OCI-LY1 (cell line): ENCODE data around the gene C2orf72.

Source experiments
- H2AFZ ChIP-seq: fragments of 200-600 bp; sonication (generic), shearing (Covaris generic); 2 replicates; pipeline ENCODE4 v1.6.0; 2014; ENCODE audit warnings: antibody characterized with exemption, mild to moderate bottlenecking, low read length
- H3F3A ChIP-seq: fragments of 200-600 bp; sonication (generic), shearing (Covaris generic); 2 replicates; pipeline ENCODE4 v1.6.0; 2014; ENCODE audit warnings: mild to moderate bottlenecking, antibody characterized with exemption, low read length, moderate library complexity; ENCODE audit not compliant: insufficient read depth
- H3K27ac ChIP-seq: fragments of 200-600 bp; sonication (generic); 2 replicates; pipeline ENCODE4 v1.5.1; 2014; ENCODE audit warnings: low read length, mixed run types, mild to moderate bottlenecking, low read depth; ENCODE audit not compliant: poor library complexity, severe bottlenecking
- H3K27me3 ChIP-seq: fragments of 200-600 bp; sonication (generic); 2 replicates; pipeline ENCODE4 v1.6.0; 2014; ENCODE audit warnings: antibody characterized with exemption, mild to moderate bottlenecking, low read length, moderate library complexity; ENCODE audit not compliant: insufficient read depth
- H3K36me3 ChIP-seq: fragments of 200-600 bp; sonication (generic); 2 replicates; pipeline ENCODE4 v1.6.1; 2014; ENCODE audit warnings: mild to moderate bottlenecking, antibody characterized with exemption, low read length, moderate library complexity, mixed read lengths; ENCODE audit not compliant: insufficient read depth
- H3K4me1 ChIP-seq: fragments of 200-600 bp; sonication (generic); 2 replicates; pipeline ENCODE4 v1.5.1; 2014; ENCODE audit warnings: mild to moderate bottlenecking, low read length, moderate library complexity; ENCODE audit not compliant: insufficient read depth, severe bottlenecking
- H3K4me2 ChIP-seq: fragments of 200-600 bp; sonication (generic), shearing (Covaris generic); 2 replicates; pipeline ENCODE4 v1.6.1; 2014; ENCODE audit warnings: low read length
- H3K4me3 ChIP-seq: fragments of 200-600 bp; sonication (generic); 2 replicates; pipeline ENCODE4 v1.5.1; 2014; ENCODE audit warnings: low read length, low read depth, mild to moderate bottlenecking, mixed read lengths; ENCODE audit not compliant: poor library complexity, severe bottlenecking
- H3K79me2 ChIP-seq: fragments of 200-600 bp; shearing (Covaris generic); 2 replicates; pipeline ENCODE4 v1.6.1; 2016; ENCODE audit warnings: mixed run types, low read length, mixed read lengths; ENCODE audit not compliant: insufficient read depth
- H3K9ac ChIP-seq: fragments of 200-600 bp; sonication (generic), shearing (Covaris generic); 2 replicates; pipeline ENCODE4 v1.6.1; 2014; ENCODE audit warnings: mild to moderate bottlenecking, low read length, mixed read lengths
- H3K9me2 ChIP-seq: fragments of 200-600 bp; sonication (generic), shearing (Covaris generic); 2 replicates; pipeline ENCODE4 v1.6.1; 2014; ENCODE audit warnings: low read depth, mild to moderate bottlenecking, low read length, mixed read lengths
- H3K9me3 ChIP-seq: fragments of 200-600 bp; shearing (Covaris generic); 2 replicates; pipeline ENCODE4 v1.6.1; 2014; ENCODE audit warnings: low read length, mixed read lengths
- H4K20me1 ChIP-seq: fragments of 200-600 bp; sonication (generic), shearing (Covaris generic); 2 replicates; pipeline ENCODE4 v1.6.0; 2016; ENCODE audit warnings: mild to moderate bottlenecking, low read length; ENCODE audit not compliant: insufficient read depth
- CTCF ChIP-seq: fragments of 200-600 bp; sonication (generic), shearing (Covaris generic); IDR thresholded peaks from 2 replicates; pipeline ENCODE4 v1.5.1; 2017; ENCODE audit warnings: mild to moderate bottlenecking, antibody characterized with exemption, low read length, moderate library complexity, mixed read lengths
- EZH2 ChIP-seq: fragments of 200-600 bp; sonication (generic), shearing (Covaris generic); IDR thresholded peaks from 2 replicates; pipeline ENCODE4 v1.8.0; 2017; ENCODE audit warnings: borderline replicate concordance, mixed run types, mild to moderate bottlenecking, antibody characterized with exemption, low read length, moderate library complexity, mixed read lengths

The C2orf72 gene

GRCh38 chr2:231088754-231089153, 51.4 kb downstream of the C2orf72 start:
- Histone ChIP-seq H3K4me2 (no peak overlapping the region), H3K4me1 (no peaks in the 10 kb centered on the region), H4K20me1 (no peaks in the 10 kb centered on the region), H3K36me3 (peaks cover 93% of the 10 kb centered on the region), H3K9me2 (no peaks in the 10 kb centered on the region), H3K79me2 (no peaks in the 10 kb centered on the region), H2AFZ (no peak overlapping the region), H3K9me3 (no peaks in the 10 kb centered on the region), H3K9ac (no peak overlapping the region), H3K4me3 (no peak overlapping the region), H3F3A (no peaks in the 10 kb centered on the region), H3K27me3 (no peaks in the 10 kb centered on the region), H3K27ac (no peak overlapping the region)
- no peak for TF ChIP-seq EZH2

GRCh38 chr2:231093933-231094332, 56.6 kb downstream of the C2orf72 start:
- Histone ChIP-seq H3K27ac (no peak overlapping the region), H3K4me2 (no peak overlapping the region), H3K36me3 (peaks cover 93% of the 10 kb centered on the region), H3K4me3 (no peak overlapping the region), H3K79me2 (no peaks in the 10 kb centered on the region), H3F3A (no peaks in the 10 kb centered on the region), H4K20me1 (no peaks in the 10 kb centered on the region), H3K4me1 (no peaks in the 10 kb centered on the region), H3K9me2 (no peaks in the 10 kb centered on the region), H3K9ac (no peak overlapping the region), H3K9me3 (no peaks in the 10 kb centered on the region), H3K27me3 (no peaks in the 10 kb centered on the region), H2AFZ (no peak overlapping the region)
- TF ChIP-seq CTCF (no peak), EZH2 (no peak)

- Histone ChIP-seq H3K9me2 (no peaks in the 10 kb centered on the region), H3K9ac (no peak overlapping the region), H3K9me3 (peaks cover 5% of the 10 kb centered on the region), H3K79me2 (no peaks in the 10 kb centered on the region), H3K27ac (no peak overlapping the region), H2AFZ (no peak overlapping the region), H3K4me3 (no peak overlapping the region), H3F3A (no peaks in the 10 kb centered on the region), H4K20me1 (no peaks in the 10 kb centered on the region), H3K4me1 (no peaks in the 10 kb centered on the region), H3K4me2 (no peak overlapping the region), H3K27me3 (no peaks in the 10 kb centered on the region), H3K36me3 (peaks cover 96% of the 10 kb centered on the region)
- TF ChIP-seq EZH2: no peak
- TF ChIP-seq CTCF: no peak
Observed at GRCh38 chr2:231094736-231095346, 57.5 kb downstream of the C2orf72 start.
